Measurements from ENCODE around the gene UTS2.

UTS2 gene

DNA sequence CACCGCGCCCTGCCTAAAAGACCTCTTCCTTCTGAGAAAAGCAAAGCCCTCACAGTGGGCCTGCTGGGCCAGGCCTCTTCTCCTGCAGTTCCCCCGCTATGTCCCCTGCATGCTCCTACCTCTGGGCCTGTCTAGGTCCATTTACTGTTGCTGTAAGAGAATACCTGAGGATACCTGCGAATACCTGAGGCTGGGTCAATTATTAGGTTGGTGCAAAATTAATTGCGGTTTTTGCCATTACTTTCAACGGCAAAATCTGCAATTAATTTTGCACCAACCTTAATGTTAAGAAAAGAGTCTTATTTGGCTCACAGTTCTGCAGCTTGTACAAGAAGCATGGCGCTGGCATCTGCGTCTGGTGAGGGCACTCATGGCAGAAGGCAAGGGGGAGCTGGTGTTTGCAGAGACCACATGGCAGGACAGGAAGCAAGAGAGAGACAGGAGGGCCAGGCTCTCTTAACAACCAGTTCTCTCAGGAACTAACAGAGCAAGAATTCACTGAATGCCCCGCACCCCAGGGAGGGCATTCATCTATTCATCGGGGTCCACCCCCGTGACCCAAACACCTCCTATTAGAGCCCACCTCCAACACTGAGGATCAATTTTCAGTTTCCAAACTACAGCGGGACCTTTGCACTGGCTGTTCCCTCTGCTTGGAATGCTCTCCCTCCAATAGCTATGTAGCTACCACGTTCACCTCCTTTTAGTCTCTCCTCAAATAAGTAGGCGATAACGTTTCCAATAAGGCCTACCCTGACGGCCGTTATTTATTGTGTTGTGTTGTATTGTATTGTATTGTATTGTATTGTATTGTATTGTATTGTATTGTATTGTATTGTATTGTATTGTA is 9.6 kb upstream of the UTS2 start:
- no peak for DNase-seq

GRCh38 chr1:7861452-7861851 is 8.6 kb upstream of the UTS2 start:
- DNase-seq, result no peak

DNA sequence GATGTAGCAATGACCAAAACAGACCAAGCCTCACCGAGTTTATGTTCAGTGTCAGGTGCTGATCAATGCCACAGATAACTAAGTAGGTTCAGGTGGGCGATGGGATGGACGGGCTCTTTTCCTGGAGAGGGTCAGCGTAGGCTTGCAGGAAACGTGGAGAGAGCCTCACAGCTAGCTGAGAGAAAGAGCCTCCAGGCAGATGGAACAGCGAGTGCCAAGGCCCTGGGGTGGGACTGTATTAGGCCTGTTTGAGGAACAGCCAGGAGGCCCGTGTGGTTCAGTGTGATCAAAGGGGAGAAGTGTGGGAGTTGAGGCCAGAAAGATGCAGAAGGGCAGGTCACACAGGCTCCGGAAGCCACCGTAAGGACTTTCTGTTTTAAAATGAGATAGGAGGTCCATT is 7.3 kb upstream of the UTS2 start:
- DNase-seq, result no peak

DNA sequence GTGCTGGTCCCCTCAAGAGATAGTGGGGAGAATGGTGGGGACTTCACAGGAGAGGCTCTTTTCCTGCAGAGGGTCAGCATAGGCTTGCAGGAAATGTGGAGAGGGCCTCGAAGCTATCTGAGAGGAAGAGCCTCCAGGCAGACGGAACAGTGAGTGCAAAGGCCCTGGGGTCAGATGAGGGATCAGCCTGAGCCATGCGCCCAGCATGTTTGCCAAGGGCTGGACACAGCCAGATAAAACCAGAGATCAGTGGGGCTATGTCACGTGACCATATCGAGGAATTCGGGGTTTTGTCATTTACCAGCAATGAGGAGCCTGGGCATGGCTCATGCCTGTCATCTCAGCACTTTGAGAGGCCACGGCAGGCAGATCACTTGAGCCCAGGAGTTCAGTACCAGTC is 6.5 kb upstream of the UTS2 start:
- DNase-seq, result no peak

DNA sequence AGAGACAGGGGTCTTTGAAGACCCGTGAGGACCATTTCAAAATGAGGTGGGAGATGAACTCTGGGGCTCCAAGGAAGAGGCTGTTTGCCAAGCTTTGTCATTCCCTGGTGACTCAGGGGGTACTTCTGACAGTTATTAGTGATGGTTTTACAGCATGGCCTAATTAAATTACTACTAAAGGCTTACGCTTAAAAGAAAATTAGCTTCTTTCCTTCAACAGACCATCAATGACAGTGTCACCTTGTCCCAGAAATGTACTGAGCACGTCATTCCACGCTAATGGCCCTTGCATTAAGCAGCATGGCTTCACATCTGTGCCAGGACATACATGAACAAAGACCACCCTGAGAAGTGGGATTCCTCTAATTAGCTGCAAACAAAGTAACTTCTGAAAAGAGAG is 5.1 kb upstream of the UTS2 start:
- DNase-seq, result no peak

- no peak for DNase-seq
These were observed 4.1 kb upstream of the UTS2 start for GRCh38 chr1:7857000-7857399.

DNA sequence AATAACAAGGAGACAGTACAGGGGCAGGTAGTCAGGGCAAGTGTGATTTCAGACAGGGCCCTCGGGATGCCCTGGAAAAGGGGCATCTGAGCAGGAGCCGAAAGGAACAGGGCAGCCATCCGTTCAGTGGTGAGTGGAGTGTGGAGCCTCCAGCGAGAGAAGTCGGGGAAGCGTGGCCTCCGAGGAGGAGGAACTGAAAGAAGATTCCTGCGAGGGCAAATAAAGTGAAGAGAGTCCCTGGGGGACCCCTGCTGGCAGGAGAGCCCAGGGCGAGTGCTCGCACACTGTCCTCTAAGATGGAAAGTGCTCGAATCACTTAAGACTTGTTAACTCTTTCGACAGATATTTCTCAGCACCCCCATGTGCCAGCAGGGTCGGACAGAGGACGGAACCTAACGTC is 3.5 kb upstream of the UTS2 start:
- no peak for DNase-seq

DNA sequence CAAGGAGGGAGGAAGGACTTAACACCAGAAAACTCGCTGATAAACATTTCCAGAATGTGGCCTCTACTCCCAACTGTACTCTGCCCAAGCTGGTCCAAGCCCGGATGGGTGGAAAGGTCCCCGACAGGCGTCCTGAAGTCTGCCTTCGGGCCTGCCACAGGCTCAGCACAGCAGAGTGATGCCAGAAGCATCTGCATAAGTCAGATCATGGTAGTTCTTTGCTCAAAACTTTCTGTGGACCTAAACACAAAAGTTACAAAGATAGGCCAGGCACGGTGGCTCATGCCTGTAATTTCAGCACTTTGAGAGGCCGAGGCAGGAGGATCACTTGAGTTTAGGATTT is 790 bp upstream of the UTS2 start:
- no peak for DNase-seq

GRCh38 chr1:7850786-7851185 is 2.1 kb downstream of the UTS2 start:
- no peak for DNase-seq

GRCh38 chr1:7847599-7847998 is 5.3 kb downstream of the UTS2 start:
- no peak for DNase-seq

GRCh38 chr1:7846656-7847055 is 6.2 kb downstream of the UTS2 start:
- DNase-seq, result no peak

DNA sequence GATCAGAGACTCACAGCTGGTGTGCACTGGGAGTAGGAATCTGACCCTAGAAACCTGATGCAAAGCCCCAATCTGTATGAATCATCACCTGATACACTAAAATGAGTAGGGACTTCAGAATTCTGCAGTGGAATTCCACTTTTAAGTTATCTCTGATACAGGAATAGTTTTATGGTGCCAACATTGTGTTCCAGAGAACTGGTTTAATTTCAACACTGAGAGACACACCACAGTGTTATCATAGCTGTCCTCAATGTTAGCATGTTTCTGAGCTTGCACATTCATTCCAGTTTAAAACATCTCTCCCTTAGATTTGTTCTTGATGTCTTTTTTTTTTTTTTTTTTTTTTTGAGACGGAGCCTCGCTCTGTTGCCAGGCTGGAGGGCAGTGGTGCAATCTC is 7.1 kb downstream of the UTS2 start:
- no peak for DNase-seq

GRCh38 chr1:7842517-7842916 is 10.3 kb downstream of the UTS2 start:
- DNase-seq, result no peak

DNA sequence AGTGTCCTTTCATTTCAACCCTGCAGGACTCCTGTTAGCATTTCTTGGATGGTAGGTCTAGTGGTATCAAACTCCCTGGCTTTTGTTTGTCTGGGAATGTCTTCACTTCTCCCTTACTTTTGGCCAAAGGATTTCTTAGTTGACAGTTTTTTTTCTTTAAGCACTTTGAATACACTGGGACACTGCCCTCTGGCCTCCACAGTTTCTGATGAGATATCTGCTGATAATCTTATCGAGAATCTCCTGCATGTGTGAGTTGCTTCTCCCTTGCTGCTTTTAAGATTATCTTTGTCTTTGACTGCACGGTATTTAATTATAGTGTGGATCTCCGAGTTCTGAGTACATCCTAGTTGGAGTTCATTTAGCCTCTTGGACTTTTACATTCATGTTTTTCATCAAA is 13.3 kb downstream of the UTS2 start:
- DNase-seq, result no peak

- no peak for DNase-seq
These were observed 14.2 kb downstream of the UTS2 start for GRCh38 chr1:7838714-7839113.

- no peak for DNase-seq
These were observed 19.8 kb downstream of the UTS2 start for GRCh38 chr1:7833035-7833434.

DNA sequence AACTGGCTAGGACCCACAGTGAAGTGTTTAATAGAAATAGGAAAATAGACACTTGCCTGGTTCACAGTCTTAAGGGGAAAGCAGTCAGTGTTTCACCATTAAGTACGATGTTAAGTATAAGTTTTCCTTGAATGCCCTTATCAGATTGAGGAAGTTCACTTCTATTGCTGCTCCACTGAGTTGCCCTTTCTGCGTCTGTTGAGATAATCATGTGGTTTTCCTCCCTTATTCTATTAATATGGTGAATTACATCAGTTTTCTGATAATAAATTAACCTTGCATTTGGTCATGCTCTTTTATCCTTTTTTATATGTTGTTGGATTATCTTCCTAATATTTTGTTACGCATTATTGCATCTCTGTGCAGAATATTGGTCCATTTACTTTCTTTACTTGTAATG is 21.4 kb downstream of the UTS2 start:
- DNase-seq, result no peak

GRCh38 chr1:7827126-7827955 is 25.5 kb downstream of the UTS2 start:
- DNase-seq, result no peak

DNA sequence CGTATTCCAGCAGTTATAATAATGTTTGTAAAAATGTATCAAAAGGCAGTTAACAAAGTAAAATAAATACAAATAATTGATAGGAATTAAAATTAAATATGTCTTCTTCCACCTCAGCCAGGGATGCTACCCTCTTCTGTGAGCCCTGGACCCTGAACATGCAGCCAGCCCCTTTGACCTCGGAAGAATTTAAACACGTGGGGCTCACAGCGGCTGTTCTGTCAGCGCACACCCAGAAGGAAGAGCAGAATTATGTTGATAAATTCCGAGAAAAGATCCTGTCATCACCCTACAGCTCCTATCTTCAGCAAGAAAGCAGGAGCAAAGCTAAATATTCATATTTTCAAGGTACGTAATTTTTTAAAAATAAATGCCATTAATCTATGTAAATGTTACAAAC is 26.5 kb downstream of the UTS2 start:
- no peak for DNase-seq

- no peak for DNase-seq
These were observed 28.2 kb downstream of the UTS2 start for GRCh38 chr1:7824701-7825100.

- no peak for DNase-seq
These were observed 31.6 kb downstream of the UTS2 start for GRCh38 chr1:7821282-7821681.

- no peak for DNase-seq
These were observed 39.0 kb downstream of the UTS2 start for GRCh38 chr1:7813677-7814373.

- no peak for DNase-seq
These were observed 41.4 kb downstream of the UTS2 start for GRCh38 chr1:7811476-7811875.

DNA sequence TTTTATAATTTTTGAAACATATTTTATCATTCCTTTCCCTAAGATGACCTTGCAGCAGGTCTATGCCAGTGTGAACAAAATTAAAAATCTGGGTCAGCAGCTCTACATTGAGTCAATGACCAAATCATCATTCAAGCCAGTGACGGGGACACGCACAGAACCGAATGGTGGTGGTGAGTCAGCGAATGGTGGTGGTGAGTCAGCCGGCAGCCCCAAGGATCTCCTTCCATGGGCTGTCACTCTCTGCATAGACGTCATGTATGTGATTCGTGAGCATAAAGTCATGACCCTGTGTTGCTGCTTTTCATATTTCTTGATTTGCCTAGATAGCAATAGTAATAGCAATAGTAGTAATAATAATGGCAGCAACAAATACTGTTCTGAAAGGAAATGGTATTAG is 42.5 kb downstream of the UTS2 start:
- no peak for DNase-seq
